Measurements from ENCODE around the gene C6orf163. TPM values are rescaled to one million over a fixed set of nuclear protein-coding genes. Genes with fewer than 3 reads are reported as not detected.

Gene C6orf163
- total and polyA plus RNA-seq, 10 of the 15 experiments (the other 5 are each of a cell fraction or from before 2014, with no cell fraction given): 0.56 to 3.7 (median 1.2) TPM

- TF ChIP-seq ZBTB4 (CRISPR knock-in tag; IDR thresholded peaks at IDR 0.05): no peak
- TF ChIP-seq, protein P1, sequence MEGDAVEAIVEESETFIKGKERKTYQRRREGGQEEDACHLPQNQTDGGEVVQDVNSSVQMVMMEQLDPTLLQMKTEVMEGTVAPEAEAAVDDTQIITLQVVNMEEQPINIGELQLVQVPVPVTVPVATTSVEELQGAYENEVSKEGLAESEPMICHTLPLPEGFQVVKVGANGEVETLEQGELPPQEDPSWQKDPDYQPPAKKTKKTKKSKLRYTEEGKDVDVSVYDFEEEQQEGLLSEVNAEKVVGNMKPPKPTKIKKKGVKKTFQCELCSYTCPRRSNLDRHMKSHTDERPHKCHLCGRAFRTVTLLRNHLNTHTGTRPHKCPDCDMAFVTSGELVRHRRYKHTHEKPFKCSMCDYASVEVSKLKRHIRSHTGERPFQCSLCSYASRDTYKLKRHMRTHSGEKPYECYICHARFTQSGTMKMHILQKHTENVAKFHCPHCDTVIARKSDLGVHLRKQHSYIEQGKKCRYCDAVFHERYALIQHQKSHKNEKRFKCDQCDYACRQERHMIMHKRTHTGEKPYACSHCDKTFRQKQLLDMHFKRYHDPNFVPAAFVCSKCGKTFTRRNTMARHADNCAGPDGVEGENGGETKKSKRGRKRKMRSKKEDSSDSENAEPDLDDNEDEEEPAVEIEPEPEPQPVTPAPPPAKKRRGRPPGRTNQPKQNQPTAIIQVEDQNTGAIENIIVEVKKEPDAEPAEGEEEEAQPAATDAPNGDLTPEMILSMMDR (IDR thresholded peaks at IDR 0.05 in 2 of 3, conservative IDR thresholded peaks at IDR 0.05 in 1 of 3; ENCODE audit: control insufficient read depth in 2 of 3, extremely low read depth in 1 of 3, insufficient read depth in 1 of 3, low read depth in 3 of 3, low read length in 3 of 3): no peak
- no peak for TF ChIP-seq ZNF622 (IDR thresholded peaks at IDR 0.05)
- TF ChIP-seq, protein P2, sequence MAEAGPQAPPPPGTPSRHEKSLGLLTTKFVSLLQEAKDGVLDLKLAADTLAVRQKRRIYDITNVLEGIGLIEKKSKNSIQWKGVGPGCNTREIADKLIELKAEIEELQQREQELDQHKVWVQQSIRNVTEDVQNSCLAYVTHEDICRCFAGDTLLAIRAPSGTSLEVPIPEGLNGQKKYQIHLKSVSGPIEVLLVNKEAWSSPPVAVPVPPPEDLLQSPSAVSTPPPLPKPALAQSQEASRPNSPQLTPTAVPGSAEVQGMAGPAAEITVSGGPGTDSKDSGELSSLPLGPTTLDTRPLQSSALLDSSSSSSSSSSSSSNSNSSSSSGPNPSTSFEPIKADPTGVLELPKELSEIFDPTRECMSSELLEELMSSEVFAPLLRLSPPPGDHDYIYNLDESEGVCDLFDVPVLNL (IDR thresholded peaks at IDR 0.05; ENCODE audit: low read depth, low read length): no peak
- TF ChIP-seq SMAD5 (IDR thresholded peaks at IDR 0.05; ENCODE audit: low read depth): no peak
- TF ChIP-seq STAT1 (conservative IDR thresholded peaks at IDR 0.05): no peak
Observed at GRCh38 chr6:87344731-87345130, at the start of gene C6orf163 (continued).

DNA sequence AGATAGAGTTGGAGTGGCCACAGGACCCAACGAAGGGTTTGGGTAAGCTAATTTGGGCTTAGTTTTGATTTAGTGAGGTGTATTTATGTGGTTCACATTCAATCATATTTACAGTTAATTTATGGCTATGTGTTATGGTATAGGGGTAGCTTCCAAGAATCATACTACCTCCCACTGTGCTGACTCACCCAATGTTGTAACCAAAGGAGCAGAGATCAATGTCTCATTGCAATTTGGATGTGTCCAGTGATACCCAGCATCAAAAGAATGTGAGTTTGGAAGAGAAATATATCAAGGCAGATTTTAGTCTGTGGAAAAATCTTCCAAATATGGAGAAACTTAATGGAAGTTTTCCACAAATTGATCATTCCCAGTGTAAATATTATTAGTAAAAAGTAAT is 47.5 kb upstream of the C6orf163 start:
- ChIA-PET SMC1A (ENCODE audit: uncharacterized antibody, unreplicated experiment) (interaction anchor here (1.3 kb wide), 1 partner anchor 158 kb away, joined by 3 read pairs; no protein-coding TSS in a partner anchor), RAD21 (ENCODE audit: unreplicated experiment) (no interaction called here), POLR2A (no interaction called here), CTCF (no interaction called here)
- in situ Hi-C loops (cut with MboI): no loop called here
- H3K36me3 ChIP-seq (ENCODE audit: control insufficient read depth in 2 of 2, insufficient read depth in 2 of 2, low read length in 1 of 2): no peaks in the 10 kb centered on the region
- DNase-seq (ENCODE audit: low read depth, low spot score) (no peak), ATAC-seq (no peak), FAIRE-seq (no peak)
- BruUV-seq (replicated peaks): no TSS peak
- no peaks in the 10 kb centered on the region for H3K9me3 ChIP-seq (replicated peaks; ENCODE audit: control insufficient read depth, insufficient read depth, low read length)
- H4K20me1 ChIP-seq (ENCODE audit: control insufficient read depth, insufficient read depth): no peaks in the 10 kb centered on the region
- H3K4me2 ChIP-seq (ENCODE audit: control insufficient read depth, insufficient read depth): no peak overlapping the region
- no peaks in the 10 kb centered on the region; a peak in 1 of 4 replicates for H3K27me3 ChIP-seq (replicated peaks in 1 of 2; ENCODE audit: control insufficient read depth in 2 of 2, insufficient read depth in 2 of 2, low read length in 1 of 2)
- no peak overlapping the region for H2AFZ ChIP-seq (ENCODE audit: control insufficient read depth, low read depth, low read length)
- H3K4me1 ChIP-seq (ENCODE audit: control insufficient read depth, insufficient read depth, low read length): no peaks in the 10 kb centered on the region
- intact Hi-C loops (cut with micrococcal nuclease; ENCODE audit: unreplicated experiment): no loop called here
- no peak overlapping the region for H3K4me3 ChIP-seq
- H3K27ac ChIP-seq (ENCODE audit: control insufficient read depth, insufficient read depth): no peak overlapping the region
- 18% methylated on average over 1 of the region's 1 CpG for WGBS (ENCODE audit: insufficient coverage, insufficient replicate concordance, low lambda C conversion rate, missing lambda C conversion rate)
- no peak overlapping the region for H3K9ac ChIP-seq (ENCODE audit: control insufficient read depth, insufficient read depth, low read length)
- no peaks in the 10 kb centered on the region for H3K79me2 ChIP-seq (ENCODE audit: control insufficient read depth, insufficient read depth, low read length)
- TF ChIP-seq, protein P1 (IDR thresholded peaks at IDR 0.05 in 2 of 3, conservative IDR thresholded peaks at IDR 0.05 in 1 of 3; ENCODE audit: control insufficient read depth in 2 of 3, extremely low read depth in 1 of 3, insufficient read depth in 1 of 3, low read depth in 3 of 3, low read length in 3 of 3): no peak
- TF ChIP-seq GABPA (IDR thresholded peaks at IDR 0.05; ENCODE audit: low read depth) (no peak), YY1 (IDR thresholded peaks at IDR 0.05; ENCODE audit: low read depth, low read length) (no peak), E2F8 (IDR thresholded peaks at IDR 0.05; ENCODE audit: low read depth, partially characterized antibody) (no peak)
